ENCODE measurements around the gene HRH3. TPM values are rescaled to one million over a fixed set of nuclear protein-coding genes. Genes with fewer than 3 reads are reported as not detected.

Gene HRH3
- total RNA-seq, 1 experiment from 2014 or later, result 1.8 TPM

DNA sequence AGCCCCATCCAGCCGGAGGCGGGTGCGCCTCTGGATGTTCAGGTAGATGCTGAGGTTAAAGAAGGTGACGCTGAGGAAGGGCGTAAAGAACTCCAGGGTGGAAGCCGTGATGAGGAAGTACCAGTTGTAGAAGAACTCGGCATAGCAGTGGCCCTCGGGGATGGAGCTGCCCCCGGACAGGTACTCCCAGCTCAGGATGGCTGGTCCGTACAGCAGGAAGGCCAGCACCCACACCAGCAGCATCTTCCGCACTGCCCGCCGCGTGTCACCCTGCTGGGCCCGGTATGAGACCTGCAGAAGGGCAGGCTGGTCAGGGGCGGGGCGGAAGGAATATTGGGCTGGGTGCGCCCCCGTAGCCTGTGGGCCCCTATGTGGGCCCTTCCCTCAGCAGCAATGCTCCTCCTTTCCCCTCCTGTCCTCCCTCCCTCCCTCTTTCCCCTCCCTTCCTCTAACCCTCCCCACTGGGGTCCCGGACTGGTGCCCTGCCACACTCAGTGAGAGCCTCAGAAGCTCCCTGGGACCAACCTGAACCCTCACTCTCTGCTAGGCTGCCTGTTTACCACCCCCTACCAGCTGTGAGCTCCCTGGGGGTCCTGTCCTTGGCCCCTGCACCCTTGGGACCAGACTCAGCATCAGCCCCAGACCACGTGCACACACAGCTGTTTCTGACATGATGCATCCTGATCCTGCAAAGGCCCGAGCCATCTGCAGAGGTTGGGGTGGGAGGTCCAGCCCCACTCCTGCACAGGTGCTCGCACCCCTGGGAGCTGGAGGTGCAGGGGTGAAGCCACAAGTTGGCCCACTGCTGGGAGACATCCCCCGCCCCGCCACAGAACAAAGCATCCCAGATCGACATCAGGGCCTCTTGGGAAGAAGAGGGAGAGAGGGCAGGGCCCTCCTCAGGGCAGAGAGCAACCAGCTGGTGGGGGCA, 3.2 kb downstream of the HRH3 start:
- Histone ChIP-seq H2BK15ac (ENCODE audit: low read depth, low read length) (no peak overlapping the region), H3K79me2 (ENCODE audit: insufficient read depth, low read length) (no peaks in the 10 kb centered on the region), H2BK12ac (ENCODE audit: insufficient read length, low read depth, low read length) (no peak overlapping the region), H3K23ac (ENCODE audit: insufficient read length, low read depth, low read length) (no peak overlapping the region), H3K4me2 (ENCODE audit: insufficient read depth, insufficient read length, low read length) (no peak overlapping the region), H2AFZ (ENCODE audit: low read length) (no peak overlapping the region), H2BK5ac (ENCODE audit: insufficient read length, low read length) (no peak overlapping the region), H4K8ac (replicated peaks; ENCODE audit: insufficient read length, low read depth, low read length) (no peak overlapping the region), H3K27me3 (ENCODE audit: insufficient read depth, low read length) (peaks cover 28% of the 10 kb centered on the region; the same call in 1 of the 2 replicates), H2BK20ac (ENCODE audit: low read depth, low read length, poor library complexity, severe bottlenecking) (no peak overlapping the region), H3K79me1 (ENCODE audit: insufficient read depth, low read depth, low read length, poor library complexity, severe bottlenecking) (no peaks in the 10 kb centered on the region), H4K20me1 (ENCODE audit: control insufficient read depth, insufficient read depth, insufficient read length) (no peaks in the 10 kb centered on the region), H3K23me2 (ENCODE audit: insufficient read length, low read depth, low read length, poor library complexity, severe bottlenecking) (peaks cover 12% of the 10 kb centered on the region), H3K18ac (ENCODE audit: insufficient read length, low read depth, low read length) (no peak overlapping the region), H3K4me1 (ENCODE audit: insufficient read depth, low read length) (no peaks in the 10 kb centered on the region), H3K14ac (ENCODE audit: insufficient read depth, low read length) (no peak overlapping the region; the same call in 1 of the 2 replicates), H2AK5ac (ENCODE audit: insufficient read length, low read length) (no peak overlapping the region), H3K4ac (ENCODE audit: low read depth, low read length) (no peak overlapping the region), H3K27ac (ENCODE audit: insufficient read length, low read depth, low read length) (no peak overlapping the region), H3K9me3 (ENCODE audit: control insufficient read depth, low read depth, low read length) (no peaks in the 10 kb centered on the region), H4K5ac (ENCODE audit: insufficient read length, low read depth, low read length) (no peak overlapping the region), H3K9ac (ENCODE audit: extremely low read depth, insufficient read length, low read length) (no peak overlapping the region), H3T11ph (ENCODE audit: low read length) (no peak overlapping the region), H4K91ac (ENCODE audit: insufficient read length, low read depth, low read length) (no peak overlapping the region), H3K56ac (ENCODE audit: insufficient read length, low read depth, low read length) (no peak overlapping the region), H2BK120ac (ENCODE audit: low read depth, low read length, poor library complexity, severe bottlenecking) (no peak overlapping the region)
- no peak for DNase-seq
- no CpG with 5 or more reads among the region's 26 CpGs for WGBS (ENCODE audit: extremely low coverage, insufficient read length, low lambda C conversion rate)
- Mint-ChIP-seq H3K4me3 (no peak overlapping the region), H3K9me3 (no peaks in the 10 kb centered on the region), H3K27me3 (ENCODE audit: low read depth) (peaks cover 74% of the 10 kb centered on the region), H3K27ac (no peak overlapping the region), H3K4me1 (peaks cover 14 to 36% of the 10 kb centered on the region in 2 experiments), H3K36me3 (ENCODE audit: insufficient read depth in 1 of 3, low read depth in 3 of 3) (no peaks in the 10 kb centered on the region)
- TF ChIP-seq, protein P1, sequence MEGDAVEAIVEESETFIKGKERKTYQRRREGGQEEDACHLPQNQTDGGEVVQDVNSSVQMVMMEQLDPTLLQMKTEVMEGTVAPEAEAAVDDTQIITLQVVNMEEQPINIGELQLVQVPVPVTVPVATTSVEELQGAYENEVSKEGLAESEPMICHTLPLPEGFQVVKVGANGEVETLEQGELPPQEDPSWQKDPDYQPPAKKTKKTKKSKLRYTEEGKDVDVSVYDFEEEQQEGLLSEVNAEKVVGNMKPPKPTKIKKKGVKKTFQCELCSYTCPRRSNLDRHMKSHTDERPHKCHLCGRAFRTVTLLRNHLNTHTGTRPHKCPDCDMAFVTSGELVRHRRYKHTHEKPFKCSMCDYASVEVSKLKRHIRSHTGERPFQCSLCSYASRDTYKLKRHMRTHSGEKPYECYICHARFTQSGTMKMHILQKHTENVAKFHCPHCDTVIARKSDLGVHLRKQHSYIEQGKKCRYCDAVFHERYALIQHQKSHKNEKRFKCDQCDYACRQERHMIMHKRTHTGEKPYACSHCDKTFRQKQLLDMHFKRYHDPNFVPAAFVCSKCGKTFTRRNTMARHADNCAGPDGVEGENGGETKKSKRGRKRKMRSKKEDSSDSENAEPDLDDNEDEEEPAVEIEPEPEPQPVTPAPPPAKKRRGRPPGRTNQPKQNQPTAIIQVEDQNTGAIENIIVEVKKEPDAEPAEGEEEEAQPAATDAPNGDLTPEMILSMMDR (conservative IDR thresholded peaks at IDR 0.05), result no peak
